LNCaP clone FGC (cell line): ENCODE data around the gene PRR12.

Source experiments
- DNase-seq: peaks from one replicate; pipeline ENCODE4 v3.0.0-alpha.2; 2011; ENCODE audit warnings: low read depth
- H3K4me3 ChIP-seq: 2 replicates; pipeline ENCODE4 v1.5.1; 2011; ENCODE audit warnings: mild to moderate bottlenecking, low read depth, low read length, control low read depth
- TF ChIP-seq, protein P1 (sequence below): IDR thresholded peaks from 2 replicates; pipeline ENCODE4 v1.5.1; 2012; ENCODE audit warnings: mild to moderate bottlenecking; ENCODE audit not compliant: control insufficient read depth, insufficient read depth; ENCODE audit errors: extremely low read depth

The PRR12 gene

DNA sequence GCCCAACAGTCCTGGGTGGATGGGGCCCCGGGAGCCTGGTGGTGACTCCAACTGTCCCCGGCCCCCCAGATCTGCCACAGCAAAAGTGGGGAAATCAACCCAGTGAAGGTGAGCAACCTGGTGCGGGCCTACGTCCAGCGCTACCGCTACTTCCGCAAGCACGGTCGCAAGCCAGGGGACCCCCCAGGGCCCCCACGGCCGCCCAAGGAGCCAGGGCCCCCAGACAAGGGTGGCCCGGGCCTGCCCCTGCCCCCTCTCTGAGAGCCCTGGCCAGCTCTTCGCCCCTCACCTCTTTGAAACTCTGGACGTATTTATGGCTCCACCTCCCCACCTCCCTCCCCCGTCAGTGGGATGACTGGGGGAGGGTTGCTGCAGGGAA lies 67.1 kb downstream of the PRR12 start:
- no peak for DNase-seq
- TF ChIP-seq, protein P1, sequence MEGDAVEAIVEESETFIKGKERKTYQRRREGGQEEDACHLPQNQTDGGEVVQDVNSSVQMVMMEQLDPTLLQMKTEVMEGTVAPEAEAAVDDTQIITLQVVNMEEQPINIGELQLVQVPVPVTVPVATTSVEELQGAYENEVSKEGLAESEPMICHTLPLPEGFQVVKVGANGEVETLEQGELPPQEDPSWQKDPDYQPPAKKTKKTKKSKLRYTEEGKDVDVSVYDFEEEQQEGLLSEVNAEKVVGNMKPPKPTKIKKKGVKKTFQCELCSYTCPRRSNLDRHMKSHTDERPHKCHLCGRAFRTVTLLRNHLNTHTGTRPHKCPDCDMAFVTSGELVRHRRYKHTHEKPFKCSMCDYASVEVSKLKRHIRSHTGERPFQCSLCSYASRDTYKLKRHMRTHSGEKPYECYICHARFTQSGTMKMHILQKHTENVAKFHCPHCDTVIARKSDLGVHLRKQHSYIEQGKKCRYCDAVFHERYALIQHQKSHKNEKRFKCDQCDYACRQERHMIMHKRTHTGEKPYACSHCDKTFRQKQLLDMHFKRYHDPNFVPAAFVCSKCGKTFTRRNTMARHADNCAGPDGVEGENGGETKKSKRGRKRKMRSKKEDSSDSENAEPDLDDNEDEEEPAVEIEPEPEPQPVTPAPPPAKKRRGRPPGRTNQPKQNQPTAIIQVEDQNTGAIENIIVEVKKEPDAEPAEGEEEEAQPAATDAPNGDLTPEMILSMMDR = no peak
- no peak overlapping the region for H3K4me3 ChIP-seq

DNA sequence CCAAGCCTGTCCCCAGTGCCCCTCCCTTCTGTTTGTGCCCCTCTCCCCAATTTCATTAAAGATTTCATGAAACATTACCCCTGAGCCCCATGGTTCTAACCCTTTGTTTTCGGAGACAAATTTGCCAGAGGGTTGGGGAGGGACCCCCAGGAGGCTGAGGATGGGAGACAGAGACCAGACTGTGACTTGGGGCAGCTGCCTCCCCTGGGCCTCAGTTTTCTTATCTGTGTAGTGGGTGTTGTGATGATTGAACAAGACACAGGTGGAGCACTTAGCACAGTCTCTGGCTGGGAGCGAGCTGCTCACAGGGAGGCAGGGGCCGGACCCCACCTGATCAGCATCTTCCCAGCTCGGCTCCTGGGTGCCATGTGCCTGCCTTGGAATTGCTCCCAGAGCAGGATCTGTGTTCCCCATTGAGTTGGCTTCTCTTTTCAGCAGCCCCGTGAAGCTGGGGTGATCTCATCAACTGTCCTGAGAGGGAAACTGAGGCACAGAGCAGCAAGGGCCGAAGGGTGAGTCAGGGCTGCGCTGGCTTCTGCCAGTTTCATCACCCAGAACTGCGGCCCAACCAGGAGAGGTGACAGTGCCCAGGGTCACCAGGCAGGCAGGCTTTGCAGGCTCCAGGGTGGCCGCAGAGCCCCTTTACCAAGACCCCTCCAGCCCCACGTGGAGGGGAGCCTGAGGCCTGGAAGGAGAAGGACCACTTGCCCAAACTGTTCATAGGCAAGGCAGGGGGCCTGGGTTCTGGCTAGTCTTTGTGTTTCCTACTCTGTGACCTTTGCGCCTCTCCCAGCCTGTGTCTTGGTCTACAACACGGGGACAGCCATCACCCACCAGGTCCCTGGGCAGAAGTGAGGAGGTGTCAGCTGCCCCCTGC lies 67.8 kb downstream of the PRR12 start:
- DNase-seq = no peak
- TF ChIP-seq, protein P1 = no peak
- no peak overlapping the region for H3K4me3 ChIP-seq

DNA sequence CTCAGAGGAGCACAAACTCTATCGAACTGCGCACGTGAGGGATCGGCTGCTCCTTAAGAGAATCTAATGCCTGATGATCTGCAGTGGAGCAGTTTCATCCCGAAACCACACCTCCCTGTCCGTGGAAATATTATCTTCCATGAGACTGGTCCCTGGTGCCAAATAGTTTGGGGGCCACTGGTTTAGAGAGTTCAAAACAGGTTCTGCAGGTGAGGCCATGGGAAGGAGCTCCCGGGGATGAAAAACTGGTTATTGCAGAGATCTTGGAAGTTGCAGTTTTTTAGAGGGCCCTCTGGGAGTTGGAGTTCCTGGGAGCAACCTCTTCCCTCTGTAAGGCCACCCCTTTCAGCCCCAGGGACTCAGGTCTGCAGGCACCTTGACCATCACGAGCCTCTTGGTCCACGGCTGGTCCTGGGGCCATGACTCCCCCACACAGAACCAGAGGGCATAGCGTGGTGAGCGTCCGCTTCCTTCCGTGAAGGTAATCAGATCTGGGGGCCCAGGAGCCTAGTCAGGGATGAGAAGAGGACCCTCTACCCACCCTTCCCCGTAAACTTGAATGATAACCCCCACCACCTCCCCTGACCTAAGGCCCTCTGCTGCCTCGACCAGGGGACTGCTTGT lies 69.5 kb downstream of the PRR12 start:
- DNase-seq = no peak
- TF ChIP-seq, protein P1 = no peak
- H3K4me3 ChIP-seq = no peak overlapping the region

DNA sequence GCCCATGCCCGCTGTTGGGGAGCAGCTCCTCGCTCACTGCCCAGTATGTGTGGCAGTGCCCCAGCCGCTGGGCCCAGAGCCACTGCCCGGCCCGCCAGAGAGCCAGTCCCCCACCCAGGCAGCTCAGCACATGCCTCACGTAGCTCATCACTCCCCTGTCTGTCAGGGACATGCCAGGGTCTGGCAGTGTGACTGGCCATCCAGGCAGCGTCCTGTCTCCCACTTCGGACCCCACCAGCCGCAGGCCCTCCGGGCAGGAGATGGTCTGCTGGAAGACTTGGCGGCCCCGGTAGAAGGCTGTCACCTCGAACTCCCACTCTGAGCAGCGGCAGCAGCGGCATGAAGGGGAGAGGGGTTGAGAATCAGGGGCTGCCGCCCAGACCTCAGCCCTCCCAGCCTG lies 71.0 kb downstream of the PRR12 start:
- no peak for DNase-seq
- TF ChIP-seq, protein P1 = no peak

DNA sequence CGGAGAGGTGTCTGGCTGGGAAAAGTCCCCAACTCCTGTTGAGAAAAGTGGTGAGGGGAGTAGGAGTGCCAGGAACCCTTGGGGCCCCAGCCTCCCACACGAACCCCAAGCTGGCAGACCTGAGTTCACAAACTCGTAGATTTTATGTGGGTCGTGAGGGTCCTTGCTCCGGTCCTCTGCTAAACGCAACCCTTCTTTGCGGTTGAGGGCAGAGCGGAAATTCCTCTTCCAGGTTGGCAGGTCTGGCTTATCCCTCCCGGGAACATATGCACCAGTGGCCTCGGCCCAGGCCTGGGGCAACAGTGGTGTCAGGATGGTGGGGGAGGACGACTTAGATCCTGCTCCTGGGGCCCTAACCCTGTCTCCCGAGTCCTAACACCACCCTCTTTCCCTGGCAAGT lies 72.2 kb downstream of the PRR12 start:
- TF ChIP-seq, protein P1 = no peak
- no peak for DNase-seq

More for the DNA sequence above, 71.0 kb downstream of the PRR12 start:
- H3K4me3 ChIP-seq = no peak overlapping the region

DNA sequence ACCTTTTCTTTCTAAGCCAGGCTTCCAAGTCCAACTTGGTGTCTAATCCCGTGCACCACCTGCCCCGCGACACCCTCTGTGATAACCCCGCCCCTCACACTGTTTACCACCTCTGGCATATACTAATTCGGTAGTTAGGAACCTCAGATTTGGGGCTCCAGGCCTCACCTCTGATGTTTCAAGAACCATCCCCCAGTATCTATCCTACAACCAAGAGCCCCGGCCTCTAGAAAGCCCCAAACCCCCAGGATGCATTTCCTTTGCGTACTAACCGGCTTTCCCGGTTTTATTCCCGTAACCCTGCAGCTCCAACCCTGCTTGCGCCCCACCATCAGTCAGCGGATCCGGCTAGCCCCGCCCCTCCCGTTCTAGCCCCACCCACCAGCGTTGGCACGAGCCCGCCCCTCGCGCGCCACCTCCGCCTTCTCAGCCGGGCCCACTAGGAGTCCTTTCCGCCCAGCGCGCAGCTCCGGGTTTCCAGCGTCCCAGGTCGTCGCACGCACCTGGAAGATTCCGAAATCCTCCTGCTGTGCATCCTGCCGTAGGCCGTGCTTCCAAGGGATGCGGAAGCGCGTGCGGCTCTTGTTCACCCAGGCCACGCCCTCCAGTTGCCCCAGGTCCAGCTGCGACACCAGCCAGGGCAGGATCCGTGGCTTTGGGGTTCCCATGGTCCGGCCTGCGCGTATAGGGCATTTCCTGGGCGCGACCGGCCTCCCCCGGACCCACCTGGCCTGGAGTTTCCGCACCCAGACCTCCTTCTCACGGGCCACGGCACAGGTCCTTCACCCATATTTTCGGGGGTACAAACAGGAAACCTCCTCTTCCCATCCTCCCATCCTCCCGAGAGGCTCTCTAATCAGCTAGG lies 73.4 kb downstream of the PRR12 start:
- peak overlapping the region; percentile 94 for H3K4me3 ChIP-seq
- TF ChIP-seq, protein P1 = no peak
- DNase-seq = peak; percentile 84

More for the DNA sequence above, 72.2 kb downstream of the PRR12 start:
- no peak overlapping the region for H3K4me3 ChIP-seq
